Heart right ventricle (tissue), 16 donors: ENCODE results near the gene STK4. TPM values are rescaled to one million over a fixed set of nuclear protein-coding genes. Genes with fewer than 3 reads are reported as not detected.
"Not testable (repeated sequence)": the region's sequence is repeated elsewhere in the genome, so short reads cannot be mapped to it uniquely, and the experiment has no call there.

ENCODE experiments used
- ATAC-seq, 8 donors: fragments of 200-7000 bp; cut with Tn5 transposase; one replicate each; pipeline ENCODE4 v1.9.1; 2020; ENCODE audit warnings: mild to moderate bottlenecking in 8 of 8, moderate library complexity in 8 of 8, moderate number of reproducible peaks in 1 of 8
- DNase-seq, 2 donors: peaks; one replicate each; pipeline ENCODE4 v3.0.0-alpha.2; 2020
- H3K27ac ChIP-seq, 10 donors: fragments of 200-600 bp; sonication (generic) in 2 of 10; one replicate each; pipeline versions ENCODE4 v1.5.0 to v1.8.0; 2020 to 2022; ENCODE audit warnings: mild to moderate bottlenecking in 3 of 10
- H3K27me3 ChIP-seq, 7 donors: fragments of 200-600 bp; one replicate each; pipeline ENCODE4 v1.8.0; 2021 to 2022; ENCODE audit warnings: mild to moderate bottlenecking in 2 of 7
- H3K36me3 ChIP-seq, 9 donors: fragments of 200-600 bp; sonication (generic) in 1 of 9; one replicate each; pipeline versions ENCODE4 v1.5.0 to v1.8.0; 2020 to 2022; ENCODE audit warnings: mild to moderate bottlenecking in 2 of 9
- H3K4me1 ChIP-seq, 9 donors: fragments of 200-600 bp; sonication (generic) in 1 of 9; one replicate each; pipeline versions ENCODE4 v1.5.0 to v1.8.0; 2020 to 2022; ENCODE audit warnings: mild to moderate bottlenecking in 4 of 9
- H3K4me3 ChIP-seq, 10 donors: fragments of 200-600 bp; sonication (generic) in 2 of 10; one replicate each; pipeline versions ENCODE4 v1.5.0 to v1.8.0; 2020 to 2022; ENCODE audit warnings: mild to moderate bottlenecking in 7 of 10, moderate library complexity in 2 of 10
- H3K9me3 ChIP-seq, 11 donors: fragments of 200-600 bp in 10 of 11; sonication (generic) in 2 of 11; one replicate each; pipeline versions ENCODE4 v1.5.0 to v1.8.0; 2013 to 2022; ENCODE audit warnings: mild to moderate bottlenecking in 2 of 11, control low read depth in 1 of 11, moderate library complexity in 1 of 11
- WGBS, 2 donors: extraction: QIAGEN DNeasy Blood & Tissue Kit; methylation state at CpG; one replicate each; pipeline ENCODE4 v1.1.7; 2013; ENCODE audit warnings: inconsistent platforms in 1 of 2; 5-methylcytosine and 5-hydroxymethylcytosine counted together
- intact Hi-C, 10 donors: fragments of 100-400 bp; cut with DNase I; formaldehyde crosslinking; loops; one replicate each; pipeline versions ENCODE4 v1.11.1 to v1.14.2; 2022
- polyA plus RNA-seq, 2 donors: library from polyadenylated mRNA; stranded (reverse); fragments of 200-250 nt; gene quantifications; one replicate each; pipeline ENCODE4 v1.2.3, GENCODE V29; 2013
- total RNA-seq, 10 donors: library from RNA; stranded (reverse); fragmentation: NEBNext Ultra II Directional in 3 of 10; extraction: Animal tissue kit (Norgen Biotek cat#: 25700) in 3 of 10; gene quantifications; one replicate each; pipeline versions ENCODE4 v1.2.1 to v1.2.4, GENCODE V29; 2021 to 2023
- TF ChIP-seq, protein P1 (sequence below), 9 donors: fragments of 200-600 bp; sonication (generic) in 2 of 9; IDR thresholded peaks; one replicate each; pipeline versions ENCODE4 v1.5.0 to v1.8.0; 2021 to 2022; ENCODE audit warnings: antibody characterized with exemption in 9 of 9, mild to moderate bottlenecking in 5 of 9, moderate library complexity in 1 of 9
- donor health status: Arrhythmogenic right ventricular cardiomyopathy.
- donor health status: ischemic (EF 13 %, LVEDD 7.1; RV severe dilation, severe dysfunction).
- donor health status: healthy with polysubstance abuse.
- donor health status: DM: no; HTN: yes; CAD: no.
- donor health status: DM: no; HTN: no; CAD: no.
- donor health status: ischemic (EF 25% LVEDD 6.9; RV normal size, moderate dysfunction).
- donor health status: ischemic (EF 25% LVEDD 5.7; RV mildly dilated, moderate dysfunction).
- donor health status: healthy.
- donor health status: DM: yes; HTN: yes; CAD: no.
- donor health status: Ischemic cardiomyopathy.
- donor health status: ischemic (EF 35%, LVEDD 5.7; RV mildly dilated, moderate dysfunction).
- donor health status: nonischemic (EF 11% LVEDD 7.7; RV severe dilation, severe dysfunction).
- donor health status: DM: yes; HTN: yes; CAD: no.
- donor health status: PGD.
- donor health status: ischemic (EF 29% LVEDD 5.4; RV normal size, mild dysfunction).
- donor health status: nonischemic (EF 23%, LVEDD 6.1; RV moderate dilation, normal function).

The STK4 gene
- total and polyA plus RNA-seq, 12 donors = 3.7 to 18.1 (median 8.1) TPM

DNA sequence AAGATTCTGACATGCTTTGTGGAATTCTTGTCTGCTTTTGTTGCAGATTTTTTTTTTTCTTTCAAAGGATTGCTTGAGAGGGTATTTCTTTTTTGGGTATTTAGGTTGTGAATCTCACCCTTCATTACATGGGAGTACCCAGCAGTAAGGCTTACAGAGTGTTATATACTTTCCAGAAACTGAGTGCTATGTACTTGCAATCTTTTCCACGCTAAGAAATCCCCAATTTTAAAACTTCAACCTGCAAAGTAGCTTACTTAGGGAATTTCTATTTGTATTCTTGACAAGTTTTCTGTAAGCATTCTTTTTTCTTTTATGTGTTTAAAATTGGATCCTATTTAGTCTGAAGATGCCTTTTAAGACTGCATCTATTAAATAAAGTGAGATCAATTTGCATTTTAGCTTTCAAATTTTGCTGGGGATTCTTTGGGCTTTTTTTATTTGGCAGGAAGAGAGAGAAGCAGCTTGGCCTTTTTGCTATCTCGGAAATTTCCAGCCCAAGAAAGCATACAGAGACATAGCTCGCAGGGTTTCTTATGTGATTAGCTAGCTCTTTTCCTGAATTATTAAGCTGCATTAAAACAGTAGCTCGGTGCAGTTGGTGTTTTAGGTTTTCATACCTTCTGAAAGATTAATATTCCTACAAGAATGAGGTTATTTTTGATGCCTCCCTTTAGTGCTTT is 92.0 kb downstream of the STK4 start:
- H3K9me3 ChIP-seq = no peaks in the 10 kb centered on the region
- H3K4me1 ChIP-seq = peaks cover 0 to 8% (median 2%) of the 10 kb centered on the region in 9 donors
- no peaks in the 10 kb centered on the region for H3K27me3 ChIP-seq
- no peak overlapping the region for H3K27ac ChIP-seq
- 86 to 88% methylated on average over 4 of the region's 4 CpGs for whole genome bisulfite sequencing, 2 donors
- intact Hi-C loops = loop anchor here in 1 of 10 donors (5.0 kb wide), 1 partner anchor 949 kb away; the partner anchor contains the start of gene MMP9
- peaks cover 0 to 49% (median 3%) of the 10 kb centered on the region in 9 donors for H3K36me3 ChIP-seq
- no peak overlapping the region for H3K4me3 ChIP-seq
- no peak for DNase-seq
- TF ChIP-seq, protein P1, sequence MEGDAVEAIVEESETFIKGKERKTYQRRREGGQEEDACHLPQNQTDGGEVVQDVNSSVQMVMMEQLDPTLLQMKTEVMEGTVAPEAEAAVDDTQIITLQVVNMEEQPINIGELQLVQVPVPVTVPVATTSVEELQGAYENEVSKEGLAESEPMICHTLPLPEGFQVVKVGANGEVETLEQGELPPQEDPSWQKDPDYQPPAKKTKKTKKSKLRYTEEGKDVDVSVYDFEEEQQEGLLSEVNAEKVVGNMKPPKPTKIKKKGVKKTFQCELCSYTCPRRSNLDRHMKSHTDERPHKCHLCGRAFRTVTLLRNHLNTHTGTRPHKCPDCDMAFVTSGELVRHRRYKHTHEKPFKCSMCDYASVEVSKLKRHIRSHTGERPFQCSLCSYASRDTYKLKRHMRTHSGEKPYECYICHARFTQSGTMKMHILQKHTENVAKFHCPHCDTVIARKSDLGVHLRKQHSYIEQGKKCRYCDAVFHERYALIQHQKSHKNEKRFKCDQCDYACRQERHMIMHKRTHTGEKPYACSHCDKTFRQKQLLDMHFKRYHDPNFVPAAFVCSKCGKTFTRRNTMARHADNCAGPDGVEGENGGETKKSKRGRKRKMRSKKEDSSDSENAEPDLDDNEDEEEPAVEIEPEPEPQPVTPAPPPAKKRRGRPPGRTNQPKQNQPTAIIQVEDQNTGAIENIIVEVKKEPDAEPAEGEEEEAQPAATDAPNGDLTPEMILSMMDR (IDR thresholded peaks at IDR 0.05) = no peak
- ATAC-seq = no peak

DNA sequence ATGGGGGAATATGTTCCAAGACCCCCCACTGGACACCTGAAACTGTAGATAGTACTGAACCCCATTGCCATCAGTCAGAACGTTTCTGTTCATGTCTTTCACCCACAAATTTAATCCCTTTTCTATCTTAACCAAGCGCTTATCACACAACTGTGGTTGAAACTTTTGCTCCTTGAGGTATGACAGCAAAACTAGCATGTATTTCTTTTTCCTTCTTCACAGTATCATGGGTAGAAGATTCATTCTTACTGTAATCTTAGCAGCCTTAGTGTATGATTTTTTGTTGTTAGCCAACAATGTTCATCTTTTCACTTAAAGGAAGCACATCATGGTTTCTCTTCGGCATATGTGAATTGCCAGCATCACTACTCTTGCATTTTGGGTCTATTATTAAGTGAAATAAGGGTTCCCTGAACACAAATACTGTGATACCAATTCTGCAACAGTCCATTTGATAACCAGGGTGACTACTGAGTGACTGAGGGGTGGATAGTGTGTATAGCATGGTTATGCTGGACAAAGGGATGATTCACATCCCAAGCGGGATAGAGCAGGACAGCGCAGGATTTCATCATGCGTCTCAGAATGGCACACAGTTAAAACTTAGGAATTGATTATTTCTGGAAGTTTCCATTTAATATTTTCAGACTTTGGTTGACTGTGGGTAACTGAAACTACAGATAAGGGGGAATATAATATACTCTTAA is 92.9 kb downstream of the STK4 start:
- DNase-seq (no peak), ATAC-seq (no peak)
- TF ChIP-seq, protein P1 (IDR thresholded peaks at IDR 0.05) = no peak
- 87 to 89% methylated on average over 6 of the region's 6 CpGs for WGBS, 2 donors
- Histone ChIP-seq H3K9me3 (no peaks in the 10 kb centered on the region), H3K4me3 (no peak overlapping the region), H3K4me1 (no peaks in the 10 kb centered on the region), H3K27me3 (no peaks in the 10 kb centered on the region), H3K36me3 (peaks cover 0 to 44% (median 3%) of the 10 kb centered on the region in 9 donors), H3K27ac (no peak overlapping the region)
- intact Hi-C loops = loop anchor here in 1 of 10 donors (5.0 kb wide), 1 partner anchor 948 kb away; the partner anchor contains the start of gene MMP9

DNA sequence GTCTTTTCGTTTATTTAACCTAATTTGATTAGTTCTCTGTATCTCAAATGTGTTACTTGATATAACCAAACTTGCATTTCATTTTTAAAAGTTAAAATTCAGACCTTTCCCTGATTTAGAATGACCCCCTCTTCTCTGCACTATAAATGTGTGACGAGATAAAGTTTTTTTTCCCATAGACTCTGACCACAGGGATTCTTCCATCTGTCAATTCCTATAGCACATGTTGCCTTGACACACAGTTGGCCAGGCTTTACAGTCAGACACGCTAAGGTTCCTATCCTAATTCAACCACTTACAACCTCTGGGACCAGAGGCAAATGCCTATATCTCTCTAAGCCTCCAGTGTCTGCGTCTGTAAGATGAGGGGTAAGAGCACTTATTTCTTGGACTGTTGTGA is 94.0 kb downstream of the STK4 start:
- Histone ChIP-seq H3K27me3 (no peaks in the 10 kb centered on the region), H3K27ac (no peak overlapping the region), H3K4me3 (no peak overlapping the region), H3K4me1 (no peaks in the 10 kb centered on the region), H3K9me3 (no peaks in the 10 kb centered on the region), H3K36me3 (peaks cover 0 to 35% (median 0%) of the 10 kb centered on the region in 9 donors)
- TF ChIP-seq, protein P1 (IDR thresholded peaks at IDR 0.05) = no peak
- WGBS, 2 donors = 85% methylated on average over 4 of the region's 4 CpGs
- no peak for ATAC-seq
- intact Hi-C loops = no loop called here
- no peak for DNase-seq

DNA sequence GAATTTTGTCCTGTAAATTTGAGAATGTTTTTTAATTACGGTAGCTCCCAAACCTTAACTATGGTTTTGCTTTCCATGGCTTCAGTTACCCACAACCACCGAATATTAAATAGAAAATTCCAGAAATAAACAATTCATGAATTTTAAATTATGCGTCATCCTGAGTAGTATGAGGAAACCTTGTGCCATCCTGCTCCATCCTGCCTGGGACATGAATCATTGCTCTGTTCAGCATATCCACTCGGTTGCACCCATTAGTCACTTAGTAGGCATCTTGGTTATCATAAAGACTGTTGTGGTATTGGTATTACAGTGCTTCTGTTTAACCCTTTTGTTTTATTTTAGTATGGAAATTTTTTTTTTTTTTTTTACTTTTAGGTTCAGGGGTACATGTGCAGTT is 94.9 kb downstream of the STK4 start:
- H3K36me3 ChIP-seq = peaks cover 0 to 26% (median 0%) of the 10 kb centered on the region in 9 donors
- H3K4me3 ChIP-seq = no peak overlapping the region
- DNase-seq (no peak), ATAC-seq (no peak)
- intact Hi-C loops = no loop called here
- H3K9me3 ChIP-seq = no peaks in the 10 kb centered on the region
- 77 to 84% methylated on average over 4 of the region's 4 CpGs for WGBS, 2 donors
- no peaks in the 10 kb centered on the region for H3K4me1 ChIP-seq
- H3K27me3 ChIP-seq = no peaks in the 10 kb centered on the region
- H3K27ac ChIP-seq = no peak overlapping the region
- TF ChIP-seq, protein P1 (IDR thresholded peaks at IDR 0.05) = no peak

DNA sequence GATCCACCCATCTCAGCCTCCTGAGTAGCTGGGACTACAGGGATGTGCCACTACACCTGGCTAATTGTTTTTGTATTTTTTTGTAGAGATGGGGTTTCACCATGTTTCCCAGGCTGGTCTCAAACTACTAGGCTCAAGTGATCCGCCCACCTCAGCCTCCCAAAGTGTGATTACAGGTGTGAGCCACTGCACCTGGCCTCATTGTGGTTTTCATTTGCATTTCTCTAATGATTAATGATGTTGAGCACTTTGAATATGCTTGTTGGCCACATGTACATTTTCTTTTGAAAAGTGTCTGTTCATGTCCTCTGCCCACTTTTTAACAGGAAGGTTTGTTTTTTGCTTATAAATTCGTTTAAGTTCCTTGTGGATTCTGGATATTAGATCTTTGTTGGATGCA is 96.8 kb downstream of the STK4 start:
- H3K27me3 ChIP-seq, H3K4me3 ChIP-seq, H3K4me1 ChIP-seq, H3K9me3 ChIP-seq, intact Hi-C loops, H3K27ac ChIP-seq, ATAC-seq, DNase-seq: not testable (repeated sequence)
- WGBS, 2 donors = 89 to 99% methylated on average over 2 of the region's 2 CpGs
- peaks cover 0 to 24% (median 0%) of the 10 kb centered on the region in 9 donors for H3K36me3 ChIP-seq
